SK-N-DZ (cell line): ENCODE measurements around the gene RYR1.
A peak's percentile ranks its signal among the peaks of the same experiment; 100 is the strongest.
"Not testable (repeated sequence)": the region's sequence is repeated elsewhere in the genome, so short reads cannot be mapped to it uniquely, and the experiment has no call there.

Source experiments
- DNase-seq: peaks from one replicate; pipeline ENCODE4 v3.0.0-alpha.2; 2015; ENCODE audit warnings: low spot score

RYR1 gene

GRCh38 chr19:38561053-38561606 lies 127.6 kb downstream of the RYR1 start:
- no peak for DNase-seq

GRCh38 chr19:38561658-38562057 lies 128.2 kb downstream of the RYR1 start:
- DNase-seq: no peak

- DNase-seq: no peak
Observed at GRCh38 chr19:38562096-38562495, 128.6 kb downstream of the RYR1 start.

DNA sequence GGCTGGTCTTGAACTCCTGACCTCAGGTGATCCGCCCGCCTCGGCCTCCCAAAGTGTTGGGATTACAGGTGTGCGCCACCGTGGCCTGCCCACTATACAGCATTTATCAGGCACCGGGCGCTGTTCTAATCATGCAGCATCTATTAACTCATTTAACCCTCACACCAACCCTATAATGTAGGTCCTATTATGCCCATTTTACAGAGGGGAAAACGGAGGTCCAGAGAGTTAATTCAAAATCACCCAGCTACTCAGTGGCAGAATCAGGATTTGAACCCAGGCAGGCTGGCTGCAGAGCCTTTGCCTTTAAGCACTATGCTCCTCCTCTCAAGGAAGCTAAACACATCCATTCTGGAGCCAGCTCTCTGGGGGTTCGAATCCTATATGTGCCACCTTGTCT lies 130.0 kb downstream of the RYR1 start:
- DNase-seq: no peak

- no peak for DNase-seq
Observed at GRCh38 chr19:38564981-38565690, 131.6 kb downstream of the RYR1 start.

DNA sequence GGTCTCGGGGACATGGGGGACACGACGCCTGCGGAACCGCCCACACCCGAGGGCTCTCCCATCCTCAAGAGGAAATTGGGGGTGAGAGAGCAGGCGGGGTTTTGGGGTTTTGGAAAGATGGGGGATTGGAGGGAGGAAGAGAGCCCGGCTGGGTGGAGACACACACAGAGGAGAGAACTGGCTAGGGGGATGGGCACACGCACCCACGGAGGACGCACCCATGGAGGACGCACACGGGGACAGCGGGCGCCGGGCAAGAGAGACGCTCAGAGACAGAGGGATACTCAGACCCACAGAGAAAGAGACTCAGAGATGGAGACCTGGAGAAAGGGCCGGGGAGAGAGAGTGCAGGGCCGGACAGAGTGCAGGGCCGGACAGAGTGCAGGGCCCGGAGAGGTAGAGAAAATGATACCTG lies 132.2 kb downstream of the RYR1 start:
- no peak for DNase-seq

DNA sequence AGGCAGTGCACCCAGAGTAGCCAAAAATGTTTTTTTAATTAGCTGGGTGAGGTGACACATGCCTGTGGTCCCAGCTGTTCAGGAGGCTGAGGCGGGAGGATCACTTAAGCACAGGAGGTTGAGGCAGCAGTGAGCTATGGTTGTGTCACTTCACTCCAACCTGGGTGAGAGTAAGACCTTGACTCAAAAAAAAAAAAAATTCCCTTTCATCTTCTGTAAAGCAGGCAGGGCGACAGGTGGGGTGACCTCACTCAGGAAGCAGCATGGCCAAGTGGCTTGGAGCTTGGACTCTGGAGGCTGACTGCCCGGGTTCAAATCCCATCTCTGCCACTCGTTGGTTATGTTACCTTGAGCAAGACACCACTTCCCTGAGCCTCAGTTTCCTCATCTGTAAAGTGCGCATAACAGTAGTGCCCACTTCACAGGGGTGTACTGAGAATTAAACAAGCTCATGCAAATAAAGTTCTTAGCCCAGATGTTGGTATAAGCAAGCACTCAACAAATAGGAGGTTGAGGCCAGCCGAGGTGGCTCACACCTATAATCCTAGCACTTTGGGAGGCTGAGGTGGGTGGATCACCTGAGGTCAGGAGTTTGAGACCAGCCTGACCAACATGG lies 136.0 kb downstream of the RYR1 start:
- no peak for DNase-seq

DNA sequence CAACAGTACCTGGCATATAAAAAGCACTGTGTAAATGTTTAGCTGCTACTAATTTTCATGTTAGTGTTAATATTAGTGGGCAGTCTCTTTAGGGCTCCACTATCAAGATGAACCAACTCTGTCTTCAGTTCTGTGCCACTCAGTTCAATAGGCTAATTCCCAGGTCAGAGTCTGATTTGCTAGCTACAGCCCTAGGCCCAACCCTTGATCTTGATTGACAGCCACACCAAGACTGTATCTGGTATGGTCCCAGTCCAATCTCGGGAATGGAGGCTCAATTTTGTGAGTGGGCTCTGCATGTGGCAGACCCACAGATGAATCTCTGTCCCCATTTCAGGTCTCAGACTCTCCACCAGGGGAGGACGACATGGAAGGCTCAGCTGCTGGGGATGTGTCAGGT lies 138.2 kb downstream of the RYR1 start:
- no peak for DNase-seq

GRCh38 chr19:38577826-38578225 lies 144.3 kb downstream of the RYR1 start:
- no peak for DNase-seq

- DNase-seq: not testable (repeated sequence)
Observed at GRCh38 chr19:38579304-38579703, 145.8 kb downstream of the RYR1 start.

DNA sequence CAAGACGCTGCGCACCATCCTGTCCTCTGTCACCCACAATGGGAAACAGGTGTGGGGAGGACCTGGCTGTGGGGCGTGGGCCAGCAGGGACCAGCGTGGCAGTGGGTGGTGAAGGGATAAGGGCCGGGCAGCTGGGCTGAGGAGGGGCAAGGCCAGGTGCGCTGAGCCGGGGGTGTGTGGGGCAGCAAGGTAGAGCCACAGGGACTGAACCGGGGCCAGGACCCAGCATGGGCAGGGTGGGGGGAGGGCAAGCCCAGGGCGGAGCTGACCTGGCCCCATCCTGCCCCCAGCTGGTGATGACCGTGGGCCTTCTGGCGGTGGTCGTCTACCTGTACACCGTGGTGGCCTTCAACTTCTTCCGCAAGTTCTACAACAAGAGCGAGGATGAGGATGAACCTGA lies 146.6 kb downstream of the RYR1 start:
- DNase-seq: no peak

GRCh38 chr19:38583219-38583984 lies 149.9 kb downstream of the RYR1 start:
- no peak for DNase-seq

DNA sequence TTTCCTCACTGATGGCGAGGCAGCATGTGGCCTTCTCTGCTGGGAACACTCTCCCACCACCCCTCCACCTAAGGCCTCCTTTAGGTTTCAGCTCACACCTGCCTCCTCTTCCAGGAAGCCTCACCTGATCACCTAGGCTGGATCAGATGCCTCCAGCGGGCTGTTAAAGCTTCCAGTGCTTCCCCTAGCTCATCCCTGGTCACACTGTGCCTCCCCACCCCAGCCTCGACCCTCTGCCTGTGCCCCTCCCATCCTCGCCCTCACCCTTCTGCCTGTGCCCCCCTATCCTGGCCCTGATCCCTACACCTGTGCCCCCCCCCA lies 150.5 kb downstream of the RYR1 start:
- DNase-seq: no peak

GRCh38 chr19:38587562-38587961 lies 154.1 kb downstream of the RYR1 start:
- no peak for DNase-seq

- DNase-seq: no peak
Observed at GRCh38 chr19:38588041-38588440, 154.6 kb downstream of the RYR1 start.

- no peak for DNase-seq
Observed at GRCh38 chr19:38592940-38593339, 159.4 kb downstream of the RYR1 start.

- DNase-seq: peak; percentile 53
Observed at GRCh38 chr19:38596057-38596981, 162.8 kb downstream of the RYR1 start.

GRCh38 chr19:38597075-38597474 lies 163.6 kb downstream of the RYR1 start:
- no peak for DNase-seq

- no peak for DNase-seq
Observed at GRCh38 chr19:38599722-38600121, 166.2 kb downstream of the RYR1 start.

GRCh38 chr19:38602856-38603255 lies 169.4 kb downstream of the RYR1 start:
- DNase-seq: not testable (repeated sequence)

DNA sequence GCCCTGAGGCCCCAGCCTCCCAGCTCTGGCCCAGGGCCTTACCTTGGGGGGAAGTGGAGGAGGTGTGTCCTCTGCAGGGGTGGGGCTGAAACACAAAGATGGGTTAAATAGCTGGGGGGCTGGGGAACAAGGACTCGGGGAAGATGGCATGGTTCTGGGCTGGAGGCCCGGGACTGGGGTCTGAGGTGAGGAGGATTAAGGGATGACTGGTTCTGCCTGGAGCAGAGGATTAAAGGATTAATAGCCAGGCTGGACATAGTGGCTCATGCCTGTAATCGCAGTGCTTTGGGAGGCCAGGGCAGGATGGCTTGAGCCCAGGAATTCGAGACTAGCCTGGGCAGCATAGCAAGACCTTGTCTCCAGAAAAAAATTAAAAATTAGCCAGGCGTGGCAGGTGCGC lies 172.6 kb downstream of the RYR1 start:
- no peak for DNase-seq

- no peak for DNase-seq
Observed at GRCh38 chr19:38614289-38614688, 180.8 kb downstream of the RYR1 start.
